22Rv1 (cell line): ENCODE data around the gene LUC7L2.
"Not testable (repeated sequence)": the region's sequence is repeated elsewhere in the genome, so short reads cannot be mapped to it uniquely, and the experiment has no call there.

Experiments
- H3K27ac ChIP-seq: fragments of 450-650 bp; 2 replicates; pipeline ENCODE4 v1.5.1; 2017
- CTCF ChIP-seq: fragments of 450-650 bp; IDR thresholded peaks from 2 replicates; pipeline ENCODE4 v1.5.1; 2017; ENCODE audit warnings: mild to moderate bottlenecking
- ZFX ChIP-seq: fragments of 450-650 bp; IDR thresholded peaks from 2 replicates; pipeline ENCODE4 v1.6.1; 2017; ENCODE audit warnings: antibody characterized with exemption, borderline replicate concordance

The LUC7L2 gene

GRCh38 chr7:139452958-139453672, 93.4 kb downstream of the LUC7L2 start:
- no peak for TF ChIP-seq CTCF
- no peak overlapping the region for H3K27ac ChIP-seq

GRCh38 chr7:139453673-139454321, 94.1 kb downstream of the LUC7L2 start:
- TF ChIP-seq CTCF (0 out of 2 replicates have a peak, but pooled peaks have one; percentile 10), ZFX (no peak)
- H3K27ac ChIP-seq: no peak overlapping the region

GRCh38 chr7:139455789-139456188, 96.1 kb downstream of the LUC7L2 start:
- no peak for TF ChIP-seq ZFX
- no peak for TF ChIP-seq CTCF
- H3K27ac ChIP-seq: no peak overlapping the region

- no peak overlapping the region for H3K27ac ChIP-seq
- TF ChIP-seq CTCF: no peak
- TF ChIP-seq ZFX: no peak
Measured at GRCh38 chr7:139456511-139456910, 96.8 kb downstream of the LUC7L2 start.

GRCh38 chr7:139457153-139457946, 97.7 kb downstream of the LUC7L2 start:
- TF ChIP-seq CTCF: no peak
- no peak for TF ChIP-seq ZFX
- no peak overlapping the region for H3K27ac ChIP-seq

- H3K27ac ChIP-seq: not testable (repeated sequence)
Measured at GRCh38 chr7:139463421-139463820, 103.7 kb downstream of the LUC7L2 start.

GRCh38 chr7:139464511-139464910, 104.8 kb downstream of the LUC7L2 start:
- H3K27ac ChIP-seq: not testable (repeated sequence)

- not testable (repeated sequence) for H3K27ac ChIP-seq
Measured at GRCh38 chr7:139465072-139465471, 105.4 kb downstream of the LUC7L2 start.

- H3K27ac ChIP-seq: not testable (repeated sequence)
Measured at GRCh38 chr7:139467729-139468128, 108.0 kb downstream of the LUC7L2 start.

- H3K27ac ChIP-seq: not testable (repeated sequence)
Measured at GRCh38 chr7:139468281-139468680, 108.6 kb downstream of the LUC7L2 start.
